Measurements from ENCODE around the gene UBXN7.
"Not testable (repeated sequence)": the region's sequence is repeated elsewhere in the genome, so short reads cannot be mapped to it uniquely, and the experiment has no call there.

Gene UBXN7

GRCh38 chr3:196414469-196414868 lies 17.8 kb downstream of the UBXN7 start:
- no peak for DNase-seq

- DNase-seq: no peak
Observed at GRCh38 chr3:196412704-196413103, 19.5 kb downstream of the UBXN7 start.

GRCh38 chr3:196409409-196409808 lies 22.8 kb downstream of the UBXN7 start:
- DNase-seq: no peak

- DNase-seq: no peak
Observed at GRCh38 chr3:196408565-196409300, 23.5 kb downstream of the UBXN7 start.

- DNase-seq: no peak
Observed at GRCh38 chr3:196406811-196407470, 25.3 kb downstream of the UBXN7 start.

GRCh38 chr3:196400331-196400730 lies 31.9 kb downstream of the UBXN7 start:
- no peak for DNase-seq

- DNase-seq: no peak
Observed at GRCh38 chr3:196399485-196399945, 32.7 kb downstream of the UBXN7 start.

GRCh38 chr3:196398782-196399181 lies 33.4 kb downstream of the UBXN7 start:
- no peak for DNase-seq

- DNase-seq: no peak
Observed at GRCh38 chr3:196397941-196398340, 34.3 kb downstream of the UBXN7 start.

GRCh38 chr3:196390116-196390515 lies 42.1 kb downstream of the UBXN7 start:
- DNase-seq: no peak

- no peak for DNase-seq
Observed at GRCh38 chr3:196388956-196389355, 43.3 kb downstream of the UBXN7 start.

- not testable (repeated sequence) for DNase-seq
Observed at GRCh38 chr3:196387941-196388340, 44.3 kb downstream of the UBXN7 start.

GRCh38 chr3:196386797-196387196 lies 45.4 kb downstream of the UBXN7 start:
- not testable (repeated sequence) for DNase-seq

- DNase-seq: not testable (repeated sequence)
Observed at GRCh38 chr3:196386034-196386433, 46.2 kb downstream of the UBXN7 start.

- not testable (repeated sequence) for DNase-seq
Observed at GRCh38 chr3:196385446-196385845, 46.8 kb downstream of the UBXN7 start.

- no peak for DNase-seq
Observed at GRCh38 chr3:196378146-196378841, 53.9 kb downstream of the UBXN7 start.

GRCh38 chr3:196377321-196377720 lies 54.9 kb downstream of the UBXN7 start:
- no peak for DNase-seq

GRCh38 chr3:196365736-196366135 lies 66.5 kb downstream of the UBXN7 start:
- no peak for DNase-seq

- DNase-seq: no peak
Observed at GRCh38 chr3:196360586-196360985, 71.6 kb downstream of the UBXN7 start.

- not testable (repeated sequence) for DNase-seq
Observed at GRCh38 chr3:196358540-196358939, 73.7 kb downstream of the UBXN7 start.

GRCh38 chr3:196357905-196358304 lies 74.3 kb downstream of the UBXN7 start:
- no peak for DNase-seq

- DNase-seq: no peak
Observed at GRCh38 chr3:196356556-196356955, 75.7 kb downstream of the UBXN7 start.

- no peak for DNase-seq
Observed at GRCh38 chr3:196355668-196356067, 76.6 kb downstream of the UBXN7 start.

- no peak for DNase-seq
Observed at GRCh38 chr3:196354132-196354531, 78.1 kb downstream of the UBXN7 start.
